Measurements from ENCODE around the gene ENTPD5.

The ENTPD5 gene

GRCh38 chr14:73988065-73988464 is 31.0 kb downstream of the ENTPD5 start:
- Histone ChIP-seq H3K4me2 (ENCODE audit: low read length) (no peak overlapping the region), H3K9ac (ENCODE audit: low read length) (no peak overlapping the region), H3K27me3 (ENCODE audit: insufficient read depth, low read length) (no peaks in the 10 kb centered on the region), H3F3A (ENCODE audit: insufficient read depth, low read length) (no peaks in the 10 kb centered on the region), H3K9me3 (ENCODE audit: low read length) (no peaks in the 10 kb centered on the region), H3K79me2 (ENCODE audit: insufficient read depth, low read length) (no peaks in the 10 kb centered on the region), H3K9me2 (ENCODE audit: low read depth, low read length) (no peaks in the 10 kb centered on the region), H2AFZ (ENCODE audit: low read length) (no peak overlapping the region), H3K27ac (ENCODE audit: low read depth, low read length, poor library complexity, severe bottlenecking) (no peak overlapping the region), H3K4me1 (ENCODE audit: insufficient read depth, low read length, severe bottlenecking) (no peaks in the 10 kb centered on the region), H3K36me3 (ENCODE audit: insufficient read depth, low read length) (peaks cover 28% of the 10 kb centered on the region), H3K4me3 (ENCODE audit: low read depth, low read length, poor library complexity, severe bottlenecking) (no peak overlapping the region), H4K20me1 (ENCODE audit: insufficient read depth, low read length) (no peaks in the 10 kb centered on the region)
- no peak for TF ChIP-seq EZH2 (IDR thresholded peaks at IDR 0.05; ENCODE audit: borderline replicate concordance, low read length)
- TF ChIP-seq, protein P1, sequence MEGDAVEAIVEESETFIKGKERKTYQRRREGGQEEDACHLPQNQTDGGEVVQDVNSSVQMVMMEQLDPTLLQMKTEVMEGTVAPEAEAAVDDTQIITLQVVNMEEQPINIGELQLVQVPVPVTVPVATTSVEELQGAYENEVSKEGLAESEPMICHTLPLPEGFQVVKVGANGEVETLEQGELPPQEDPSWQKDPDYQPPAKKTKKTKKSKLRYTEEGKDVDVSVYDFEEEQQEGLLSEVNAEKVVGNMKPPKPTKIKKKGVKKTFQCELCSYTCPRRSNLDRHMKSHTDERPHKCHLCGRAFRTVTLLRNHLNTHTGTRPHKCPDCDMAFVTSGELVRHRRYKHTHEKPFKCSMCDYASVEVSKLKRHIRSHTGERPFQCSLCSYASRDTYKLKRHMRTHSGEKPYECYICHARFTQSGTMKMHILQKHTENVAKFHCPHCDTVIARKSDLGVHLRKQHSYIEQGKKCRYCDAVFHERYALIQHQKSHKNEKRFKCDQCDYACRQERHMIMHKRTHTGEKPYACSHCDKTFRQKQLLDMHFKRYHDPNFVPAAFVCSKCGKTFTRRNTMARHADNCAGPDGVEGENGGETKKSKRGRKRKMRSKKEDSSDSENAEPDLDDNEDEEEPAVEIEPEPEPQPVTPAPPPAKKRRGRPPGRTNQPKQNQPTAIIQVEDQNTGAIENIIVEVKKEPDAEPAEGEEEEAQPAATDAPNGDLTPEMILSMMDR (IDR thresholded peaks at IDR 0.05; ENCODE audit: low read length), result no peak

DNA sequence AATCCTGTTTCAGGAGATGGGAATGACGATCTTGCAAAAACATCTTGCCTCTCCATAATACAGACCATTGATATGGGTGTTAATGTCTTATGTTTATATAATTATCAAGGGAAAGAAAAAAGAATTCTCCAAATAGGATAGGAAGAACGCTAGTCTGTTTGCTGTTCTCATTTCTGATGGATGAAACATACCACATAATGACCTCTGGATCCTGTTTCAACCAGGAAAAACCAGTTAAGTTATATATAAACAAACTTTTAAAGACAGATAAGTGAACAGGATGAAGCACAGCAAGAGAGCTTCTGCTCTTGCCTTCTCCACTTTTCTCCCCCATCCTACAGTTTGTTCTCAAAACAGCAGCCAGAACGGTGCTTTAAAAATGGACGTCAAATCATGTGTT is 41.2 kb downstream of the ENTPD5 start:
- H3K4me3 ChIP-seq (ENCODE audit: low read depth, low read length, poor library complexity, severe bottlenecking), result no peak overlapping the region
- H2AFZ ChIP-seq (ENCODE audit: low read length), result no peak overlapping the region
- H3K9me3 ChIP-seq (ENCODE audit: low read length), result no peaks in the 10 kb centered on the region
- H3K9ac ChIP-seq (ENCODE audit: low read length), result no peak overlapping the region
- no peaks in the 10 kb centered on the region for H3K27me3 ChIP-seq (ENCODE audit: insufficient read depth, low read length)
- H3K9me2 ChIP-seq (ENCODE audit: low read depth, low read length), result no peaks in the 10 kb centered on the region
- no peaks in the 10 kb centered on the region for H4K20me1 ChIP-seq (ENCODE audit: insufficient read depth, low read length)
- no peaks in the 10 kb centered on the region for H3K79me2 ChIP-seq (ENCODE audit: insufficient read depth, low read length)
- H3K27ac ChIP-seq (ENCODE audit: low read depth, low read length, poor library complexity, severe bottlenecking), result no peak overlapping the region
- no peak for TF ChIP-seq EZH2 (IDR thresholded peaks at IDR 0.05; ENCODE audit: borderline replicate concordance, low read length)
- TF ChIP-seq, protein P1 (IDR thresholded peaks at IDR 0.05; ENCODE audit: low read length), result no peak
- peaks cover 7% of the 10 kb centered on the region; the same call in 1 of the 2 replicates for H3K36me3 ChIP-seq (ENCODE audit: insufficient read depth, low read length)
- H3F3A ChIP-seq (ENCODE audit: insufficient read depth, low read length), result no peaks in the 10 kb centered on the region
- H3K4me1 ChIP-seq (ENCODE audit: insufficient read depth, low read length, severe bottlenecking), result no peaks in the 10 kb centered on the region
- no peak overlapping the region for H3K4me2 ChIP-seq (ENCODE audit: low read length)

GRCh38 chr14:73976125-73976524 is 43.0 kb downstream of the ENTPD5 start:
- Histone ChIP-seq H3K36me3 (ENCODE audit: insufficient read depth, low read length) (peaks cover 13% of the 10 kb centered on the region; the same call in 1 of the 2 replicates), H3K4me1 (ENCODE audit: insufficient read depth, low read length, severe bottlenecking) (no peaks in the 10 kb centered on the region), H3K27ac (ENCODE audit: low read depth, low read length, poor library complexity, severe bottlenecking) (no peak overlapping the region), H4K20me1 (ENCODE audit: insufficient read depth, low read length) (no peaks in the 10 kb centered on the region), H3K4me3 (ENCODE audit: low read depth, low read length, poor library complexity, severe bottlenecking) (no peak overlapping the region), H2AFZ (ENCODE audit: low read length) (no peak overlapping the region), H3K4me2 (ENCODE audit: low read length) (no peak overlapping the region), H3K9me3 (ENCODE audit: low read length) (no peaks in the 10 kb centered on the region), H3F3A (ENCODE audit: insufficient read depth, low read length) (no peaks in the 10 kb centered on the region), H3K9ac (ENCODE audit: low read length) (no peak overlapping the region), H3K79me2 (ENCODE audit: insufficient read depth, low read length) (no peaks in the 10 kb centered on the region), H3K9me2 (ENCODE audit: low read depth, low read length) (no peaks in the 10 kb centered on the region), H3K27me3 (ENCODE audit: insufficient read depth, low read length) (no peaks in the 10 kb centered on the region)
- TF ChIP-seq, protein P1 (IDR thresholded peaks at IDR 0.05; ENCODE audit: low read length), result no peak
- TF ChIP-seq EZH2 (IDR thresholded peaks at IDR 0.05; ENCODE audit: borderline replicate concordance, low read length), result no peak
